ENCODE measurements around the gene PDSS1. TPM values are rescaled to one million over a fixed set of nuclear protein-coding genes. Genes with fewer than 3 reads are reported as not detected.
A peak's percentile ranks its signal among the peaks of the same experiment; 100 is the strongest.
"Not testable (repeated sequence)": the region's sequence is repeated elsewhere in the genome, so short reads cannot be mapped to it uniquely, and the experiment has no call there.

The PDSS1 gene
- total and polyA plus RNA-seq, 5 experiments from 2014 or later, result 2.9 to 6.0 (median 3.9) TPM

GRCh38 chr10:26789779-26790178, 92.3 kb downstream of the PDSS1 start:
- H3K36me3 Mint-ChIP-seq, result peaks cover 0 to 48% (median 31%) of the 10 kb centered on the region in 3 donors
- peak overlapping the region in 4 of 10 donors; percentile 15 to 83 (median 67) for H3K27ac Mint-ChIP-seq
- DNase-seq, H3K27me3 Mint-ChIP-seq, ATAC-seq, H3K4me3 Mint-ChIP-seq, H3K9me3 Mint-ChIP-seq: not testable (repeated sequence)
- POLR2A ChIA-PET, result interaction anchor here (1.3 kb wide), 1 partner anchor 9 kb away, joined by 3 read pairs; no protein-coding TSS in a partner anchor
- H3K4me1 Mint-ChIP-seq, result peaks cover 35 to 74% (median 58%) of the 10 kb centered on the region in 4 donors

GRCh38 chr10:26790221-26790995, 92.9 kb downstream of the PDSS1 start:
- POLR2A ChIA-PET, result interaction anchor here (0.6 to 1.3 kb wide), 2 partner anchors 9 to 15 kb away, joined by 3 read pairs; no protein-coding TSS in a partner anchor
- no peaks in the 10 kb centered on the region for H3K27me3 Mint-ChIP-seq
- peaks cover 0 to 8% (median 3%) of the 10 kb centered on the region in 9 donors for H3K9me3 Mint-ChIP-seq
- H3K4me3 Mint-ChIP-seq, result no peak overlapping the region
- no peak overlapping the region for H3K27ac Mint-ChIP-seq
- H3K36me3 Mint-ChIP-seq, result peaks cover 4 to 45% (median 32%) of the 10 kb centered on the region in 3 donors
- H3K4me1 Mint-ChIP-seq, result peaks cover 32 to 74% (median 55%) of the 10 kb centered on the region in 4 donors
- no peak for ATAC-seq
- DNase-seq, result no peak

DNA sequence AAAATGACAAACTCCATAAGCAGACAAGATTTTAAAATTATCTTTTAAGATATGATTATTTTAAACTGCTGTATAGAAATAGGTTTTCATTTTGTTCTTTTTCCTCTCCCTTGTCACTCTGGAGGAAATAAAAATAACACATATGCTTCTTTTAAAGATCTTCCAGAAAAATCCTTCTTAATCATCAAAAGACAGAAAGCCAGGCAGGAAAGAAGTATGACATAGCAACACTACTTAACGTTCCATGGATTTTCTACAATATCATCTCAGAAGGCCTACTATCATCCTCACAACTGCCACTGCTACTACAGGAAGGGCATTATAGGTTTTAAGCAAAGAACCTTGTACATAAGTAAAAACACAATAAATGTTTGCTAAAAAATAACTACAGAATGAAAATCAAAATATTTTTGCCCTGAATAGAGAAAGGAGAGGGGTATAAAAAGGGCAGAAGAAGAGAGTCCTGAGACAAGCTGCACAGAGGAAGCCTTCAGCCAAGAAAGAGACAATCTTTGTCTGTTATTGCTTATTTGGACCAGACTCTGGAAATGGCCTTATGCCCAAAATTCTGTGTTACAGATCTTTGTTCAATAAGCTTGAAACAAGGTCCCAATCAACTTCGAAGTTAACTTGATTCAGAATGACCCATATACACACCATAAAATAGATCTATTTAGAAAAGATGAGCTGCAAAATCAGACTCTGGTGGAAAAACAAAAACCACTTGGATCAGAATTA, 95.4 kb downstream of the PDSS1 start:
- H3K27ac Mint-ChIP-seq, result peak overlapping the region in 6 of 10 donors; percentile 9 to 61 (median 25)
- no peak for ATAC-seq
- H3K4me3 Mint-ChIP-seq, result peak overlapping the region in 4 of 10 donors; percentile 4 to 35 (median 10)
- no peaks in the 10 kb centered on the region for H3K27me3 Mint-ChIP-seq
- peaks cover 6 to 40% (median 28%) of the 10 kb centered on the region in 3 donors for H3K36me3 Mint-ChIP-seq
- peaks cover 21 to 76% (median 48%) of the 10 kb centered on the region in 4 donors for H3K4me1 Mint-ChIP-seq
- POLR2A ChIA-PET, result no interaction called here
- DNase-seq, result no peak
- peaks cover 0 to 17% (median 7%) of the 10 kb centered on the region in 9 donors for H3K9me3 Mint-ChIP-seq

Other genes starting within 250 kb of the PDSS1 start
- gene ABI1, start 163.3 kb downstream of the PDSS1 start, total RNA-seq, result 10 to 100 TPM; 64.0 to 65.9 TPM
- 10 to 100 TPM; 61.7 to 71.9 (median 64.9) TPM for gene ABI1, start 163.3 kb downstream of the PDSS1 start, polyA plus RNA-seq